Caki2 (cell line): Measurements from ENCODE around the gene MTCL3.

Experiments used
- DNase-seq: peaks from one replicate; pipeline ENCODE4 v3.0.0-alpha.2; 2015; ENCODE audit warnings: low read depth
- in situ Hi-C: cut with HindIII; loops from 2 replicates; pipeline ENCODE4 v1.10.0; 2016; ENCODE audit warnings: low sequenced_read_pairs, low pct_unique_long_range_greater_than_20kb, mixed read lengths

The MTCL3 gene

GRCh38 chr6:127516662-127517273 is 2.4 kb downstream of the MTCL3 start:
- in situ Hi-C loops = no loop called here
- no peak for DNase-seq

DNA sequence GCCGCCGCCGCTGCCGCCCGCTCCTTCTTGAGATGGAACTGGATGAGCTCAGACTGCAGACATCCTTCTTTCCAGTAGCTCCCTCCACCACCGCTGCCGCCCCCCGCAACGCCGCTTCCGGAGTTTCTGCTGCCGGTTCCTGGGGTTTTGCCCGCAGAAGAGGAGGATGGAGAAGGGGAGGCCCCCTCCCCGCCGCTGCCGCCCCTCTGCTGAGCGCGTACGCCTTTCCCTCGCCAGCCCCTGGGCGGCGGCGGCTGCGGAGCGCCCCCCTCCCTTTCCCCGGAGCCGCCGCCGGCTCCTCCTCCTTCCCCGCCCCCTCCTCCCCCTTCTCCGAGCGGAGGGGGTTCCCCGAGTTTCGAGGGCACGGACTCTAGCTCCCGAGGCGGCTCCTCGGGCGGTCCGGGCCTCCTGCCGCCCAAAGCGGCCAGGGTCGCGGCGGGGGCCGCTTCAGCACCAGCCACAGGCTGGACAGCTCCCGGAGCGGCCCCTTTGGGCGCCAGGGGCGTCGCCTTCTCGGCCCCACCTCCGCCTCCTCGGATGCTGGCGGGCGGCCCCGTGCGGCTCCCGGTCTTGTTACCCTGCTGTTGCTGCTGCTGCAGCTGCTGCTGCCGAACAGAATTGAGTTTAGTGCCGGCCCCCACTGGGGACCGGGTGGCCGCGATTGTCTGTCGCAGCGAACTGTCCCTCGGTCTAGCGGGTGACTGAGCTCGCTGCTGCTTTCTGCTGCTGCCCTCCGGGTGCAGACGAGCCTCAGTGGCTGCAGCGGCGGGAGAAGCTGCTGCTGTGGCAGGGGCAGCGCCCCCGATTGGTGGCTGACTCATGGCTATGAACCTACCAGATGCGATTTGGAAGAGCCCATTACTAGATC is 3.1 kb downstream of the MTCL3 start:
- in situ Hi-C loops = no loop called here

GRCh38 chr6:127515234-127515793 is 3.8 kb downstream of the MTCL3 start:
- peak; percentile 10 for DNase-seq
- in situ Hi-C loops = no loop called here

More for the DNA sequence above, 3.1 kb downstream of the MTCL3 start:
- DNase-seq = peak; percentile 92

GRCh38 chr6:127514773-127515227 is 4.3 kb downstream of the MTCL3 start:
- in situ Hi-C loops = no loop called here
- no peak for DNase-seq

DNA sequence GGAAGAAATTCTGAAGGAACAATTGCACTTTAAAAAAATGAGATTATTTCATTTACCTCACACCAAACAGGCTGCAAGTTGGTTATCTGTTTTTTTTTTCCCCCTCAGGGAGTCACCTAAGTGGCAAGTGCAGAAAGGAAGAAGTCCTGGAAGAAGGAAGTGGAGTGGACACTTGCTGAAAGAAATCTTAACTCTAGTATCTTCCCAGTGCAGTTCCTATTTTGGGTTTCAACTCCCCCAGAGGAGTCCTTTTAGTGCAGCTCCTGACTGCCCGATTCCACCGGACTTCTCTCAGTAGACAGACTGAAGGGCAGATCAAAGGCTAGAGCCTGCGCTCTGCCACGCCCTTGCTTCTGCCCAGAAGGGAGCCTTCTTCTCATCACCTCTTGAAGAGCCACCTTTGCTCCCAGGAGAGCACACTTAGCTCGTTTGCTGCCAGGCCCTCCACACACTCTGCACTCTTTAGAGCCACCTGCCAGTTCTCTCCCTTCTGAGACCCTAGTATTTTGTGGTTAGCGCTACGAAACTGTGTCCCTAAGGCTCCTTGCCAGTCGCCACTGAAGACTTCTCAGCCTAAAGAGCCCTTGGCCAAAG is 4.9 kb downstream of the MTCL3 start:
- DNase-seq = no peak
- in situ Hi-C loops = no loop called here

- no peak for DNase-seq
- in situ Hi-C loops = no loop called here
Measured at GRCh38 chr6:127513425-127513824, 5.7 kb downstream of the MTCL3 start.

DNA sequence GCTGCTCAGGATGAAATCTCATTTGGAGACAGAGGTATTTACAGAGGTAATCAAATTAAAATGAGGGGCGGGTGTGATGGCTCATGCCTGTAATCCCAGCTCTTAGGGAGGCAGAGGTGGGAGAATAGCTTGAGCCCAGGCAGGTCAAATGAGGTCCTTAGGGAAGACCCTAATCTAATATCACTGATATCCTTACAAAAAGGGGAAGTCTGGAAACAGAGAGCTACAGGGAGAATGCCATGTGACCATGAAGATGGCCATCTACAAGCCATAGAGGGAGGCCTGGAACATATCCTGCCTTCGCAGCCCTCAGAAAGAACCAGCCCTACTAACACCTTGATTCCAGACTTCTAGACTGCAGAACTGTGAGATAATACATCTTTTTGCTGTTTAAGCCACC is 8.3 kb downstream of the MTCL3 start:
- in situ Hi-C loops = no loop called here
- DNase-seq = no peak

GRCh38 chr6:127506894-127507293 is 12.2 kb downstream of the MTCL3 start:
- in situ Hi-C loops = no loop called here
- DNase-seq = no peak

- in situ Hi-C loops = no loop called here
- no peak for DNase-seq
Measured at GRCh38 chr6:127503022-127503421, 16.1 kb downstream of the MTCL3 start.

DNA sequence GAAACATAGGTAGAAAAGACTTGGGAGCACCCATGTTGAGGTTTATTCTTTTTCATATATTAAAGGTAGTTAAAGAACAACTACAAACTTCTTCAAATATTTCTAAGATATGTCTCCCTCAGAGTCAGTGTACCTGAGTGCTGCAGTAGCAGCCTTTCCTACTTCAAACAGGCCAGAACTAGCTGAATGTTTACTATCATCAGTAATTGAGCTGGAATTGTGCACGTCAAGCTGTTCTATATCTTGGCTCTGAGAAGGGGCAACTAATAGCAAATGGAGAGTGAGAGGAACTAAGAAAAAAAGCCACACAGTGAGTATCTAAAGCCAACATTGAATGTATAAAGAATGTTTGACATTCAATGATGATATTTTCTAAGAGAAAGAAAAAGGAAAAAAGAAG is 21.7 kb downstream of the MTCL3 start:
- DNase-seq = no peak
- in situ Hi-C loops = no loop called here

DNA sequence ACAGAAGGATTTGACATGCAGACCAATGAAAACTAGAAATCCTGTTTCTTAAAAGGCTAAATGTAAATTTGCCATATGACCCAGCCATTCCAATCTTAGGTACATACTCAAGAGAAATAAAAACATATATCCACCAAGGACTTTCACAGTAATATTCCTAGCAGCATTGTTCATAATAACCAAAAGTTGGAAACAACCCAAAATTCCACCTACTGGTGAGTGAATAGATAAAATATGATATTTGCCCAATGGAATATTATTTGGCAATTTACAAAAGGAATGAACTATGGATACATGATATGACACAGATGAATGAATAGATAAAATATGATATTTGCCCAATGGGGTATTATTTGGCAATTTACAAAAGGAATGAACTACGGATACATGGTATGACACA is 22.7 kb downstream of the MTCL3 start:
- in situ Hi-C loops = no loop called here
- no peak for DNase-seq

DNA sequence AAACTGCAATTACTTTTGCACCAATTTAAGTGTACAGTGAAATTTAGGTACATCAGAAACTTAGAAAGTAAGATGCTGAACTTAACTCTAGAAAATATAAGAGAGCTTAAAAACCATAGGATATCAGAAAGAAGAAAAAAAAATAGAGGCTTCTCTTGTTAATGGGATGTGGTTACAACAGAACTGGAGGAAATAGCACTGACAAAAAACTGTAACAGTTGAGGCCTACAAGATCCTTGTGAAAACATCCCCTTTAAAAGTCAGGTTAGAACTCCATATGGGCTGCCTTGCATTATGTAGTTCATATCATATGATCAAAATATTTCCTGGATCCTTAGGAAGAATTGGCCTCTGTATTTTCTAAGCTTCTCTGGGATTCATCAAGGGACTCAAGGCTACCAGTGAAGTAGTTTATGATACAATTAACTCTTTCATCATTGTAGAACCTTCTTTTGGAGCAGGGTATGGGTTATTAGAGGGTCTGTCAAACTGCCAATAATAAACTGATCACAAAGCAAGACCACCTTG is 24.8 kb downstream of the MTCL3 start:
- in situ Hi-C loops = no loop called here
- no peak for DNase-seq

DNA sequence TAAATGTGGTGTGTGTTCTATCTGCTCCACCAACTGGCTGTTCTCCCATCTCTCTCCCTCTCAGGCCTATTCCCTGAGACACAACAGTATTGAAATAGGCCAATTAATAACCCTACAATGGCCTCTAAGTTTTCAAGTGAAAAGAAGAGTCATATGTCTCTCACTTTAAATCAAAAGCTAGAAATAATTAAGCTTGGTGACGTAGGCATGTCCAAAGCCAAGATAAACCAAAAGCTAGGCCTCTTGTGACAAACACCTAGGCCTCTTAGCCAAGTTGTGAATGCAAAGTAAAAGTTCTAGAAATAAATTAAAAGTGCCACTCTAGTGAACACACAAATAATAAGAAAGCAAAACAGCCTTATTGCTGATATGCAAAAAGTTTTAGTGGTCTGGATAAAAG is 29.9 kb downstream of the MTCL3 start:
- no peak for DNase-seq
- in situ Hi-C loops = no loop called here

- in situ Hi-C loops = no loop called here
- no peak for DNase-seq
Measured at GRCh38 chr6:127486934-127487333, 32.2 kb downstream of the MTCL3 start.

DNA sequence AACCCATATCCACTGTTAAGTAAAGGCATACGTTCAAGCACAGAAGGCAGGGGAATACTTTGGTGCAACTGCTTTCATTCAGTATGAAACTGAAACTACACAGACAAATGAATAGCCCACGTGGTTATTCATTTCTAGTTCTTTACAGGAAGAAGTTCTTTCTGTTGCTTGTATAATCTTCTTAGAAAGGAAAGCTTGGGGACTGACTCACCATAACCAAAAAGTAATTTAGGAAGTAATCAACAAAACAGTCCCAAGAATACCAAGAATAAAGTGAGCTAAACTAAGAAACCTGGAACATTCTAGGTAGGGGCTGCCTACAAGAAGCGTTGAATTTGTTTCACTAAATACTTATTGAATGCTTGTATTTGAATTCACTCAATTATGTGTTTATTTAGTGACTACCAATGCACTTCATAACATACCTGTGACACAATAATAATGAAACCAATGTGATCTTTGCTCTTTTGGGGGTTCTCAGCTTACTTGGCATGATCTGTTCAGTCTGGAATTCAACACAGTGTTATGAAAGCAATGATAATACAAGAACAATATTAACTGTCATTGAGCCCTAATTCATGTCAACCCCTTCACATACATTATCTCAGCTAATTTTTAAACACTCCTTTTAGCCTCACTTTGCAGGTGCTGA is 34.8 kb downstream of the MTCL3 start:
- in situ Hi-C loops = no loop called here
- DNase-seq = peak; percentile 62

DNA sequence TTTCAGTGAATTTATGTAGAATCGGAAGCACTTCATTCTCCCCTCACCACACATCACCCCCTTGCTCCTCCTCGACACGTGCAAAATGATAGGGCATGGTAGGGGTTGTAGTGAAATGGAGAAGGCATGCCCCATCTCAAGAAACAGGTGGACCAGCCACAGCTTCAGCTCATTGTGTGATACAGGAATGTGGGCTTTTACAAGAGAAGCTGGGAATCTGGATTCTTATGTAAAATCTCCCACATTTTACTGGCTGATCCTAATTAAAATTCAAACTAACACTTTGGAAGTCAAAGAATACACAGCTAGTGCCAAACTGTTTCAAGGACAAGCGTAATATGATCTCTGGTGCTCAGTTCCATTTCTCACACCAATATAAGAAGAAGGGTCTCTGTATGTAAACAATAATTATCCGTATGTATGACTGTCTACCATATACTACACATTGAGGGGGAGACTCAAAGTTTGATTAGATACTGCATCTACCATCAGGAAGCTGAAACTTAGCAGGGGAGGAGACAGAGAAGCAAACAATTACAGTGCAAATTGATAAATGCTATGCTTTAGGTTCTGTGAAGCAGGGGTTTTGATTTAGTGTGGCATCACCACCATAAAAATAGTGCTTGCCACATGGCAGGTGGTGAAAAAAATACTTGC is 35.6 kb downstream of the MTCL3 start:
- DNase-seq = no peak
- in situ Hi-C loops = no loop called here

DNA sequence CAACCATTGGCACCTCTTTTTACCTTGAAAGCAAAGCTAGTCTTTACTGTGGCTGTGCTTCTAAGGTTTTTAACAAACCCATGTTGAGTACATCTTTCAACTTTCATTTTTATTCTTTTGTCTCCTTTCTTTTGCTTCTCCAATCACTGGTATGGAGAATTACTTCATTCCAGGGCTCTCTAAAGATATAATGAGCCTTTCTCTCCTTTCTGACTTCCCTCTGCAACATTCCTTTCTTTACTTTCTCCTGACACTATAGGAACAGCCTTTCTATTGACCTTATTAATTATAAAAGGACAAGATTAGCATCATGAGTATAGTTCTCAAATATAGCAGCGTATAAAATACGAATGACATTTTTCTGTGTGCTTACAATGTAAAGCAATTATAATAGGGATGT is 36.8 kb downstream of the MTCL3 start:
- in situ Hi-C loops = no loop called here

DNA sequence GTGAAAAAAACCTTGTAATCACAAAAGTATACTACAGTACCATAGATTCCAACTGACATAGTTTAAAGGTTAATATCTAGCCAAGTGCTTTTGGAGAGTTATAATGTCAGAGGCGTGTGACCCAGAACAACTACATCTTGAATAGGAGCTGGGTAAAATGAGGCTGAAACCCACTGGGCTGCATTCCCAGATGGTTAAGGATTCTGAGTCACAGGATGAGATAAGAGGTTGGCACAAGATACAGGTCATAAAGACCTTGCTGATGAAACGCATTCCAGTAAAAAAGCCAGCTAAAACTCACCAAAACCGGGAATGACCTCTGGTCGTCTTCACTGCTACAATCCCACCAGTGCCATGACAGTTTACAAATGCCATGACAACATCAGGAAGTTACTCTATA is 37.5 kb downstream of the MTCL3 start:
- peak; percentile 89 for DNase-seq
- in situ Hi-C loops = no loop called here

More for the DNA sequence above, 36.8 kb downstream of the MTCL3 start:
- DNase-seq = no peak
